Activated CD8-positive, alpha-beta memory T cell treated with anti-CD3 and anti-CD28 coated beads for 48 hours (primary cell): ENCODE results near the gene TPM2.
A peak's percentile ranks its signal among the peaks of the same experiment; 100 is the strongest.
"Not testable (repeated sequence)": the region's sequence is repeated elsewhere in the genome, so short reads cannot be mapped to it uniquely, and the experiment has no call there.

Source experiments
- DNase-seq, 3 experiments: peaks; one replicate each; pipeline ENCODE4 v3.0.0-alpha.2; 2020; ENCODE audit warnings: low read depth in 2 of 3, low spot score in 2 of 3

The TPM2 gene

DNA sequence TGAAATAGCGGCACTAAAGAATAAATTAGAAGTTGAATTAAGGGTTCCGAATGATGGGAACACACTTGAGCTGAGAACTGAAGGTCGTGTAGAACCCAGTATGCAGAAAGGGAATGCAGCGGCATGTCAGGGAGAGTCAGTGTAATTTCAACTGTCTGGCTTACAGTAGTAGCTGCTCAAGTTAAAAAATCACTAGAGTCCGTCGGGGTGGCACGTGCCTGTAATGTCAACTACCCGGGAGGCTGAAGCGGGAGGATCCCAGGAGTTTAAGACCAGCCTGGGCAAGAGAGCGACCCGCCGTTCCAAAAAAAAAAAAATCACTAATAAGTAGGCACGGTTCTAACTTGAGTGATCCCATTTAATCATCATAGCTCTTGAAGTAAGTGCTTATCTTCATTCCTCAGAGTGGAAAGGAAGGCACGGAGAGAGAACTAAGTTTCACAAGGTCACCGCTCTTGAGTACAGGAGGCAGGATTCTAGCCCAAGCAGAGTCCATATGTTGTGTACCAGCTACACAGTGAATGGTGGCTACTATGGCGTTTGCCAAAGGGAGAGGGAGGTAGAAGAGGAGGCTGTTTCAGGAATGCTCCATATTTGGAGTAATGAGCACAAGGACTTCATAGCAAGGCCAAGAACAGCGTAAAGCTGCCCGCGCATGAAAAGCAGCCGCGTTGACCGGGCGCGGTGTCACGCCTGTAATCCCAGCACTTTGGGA, 32.7 kb downstream of the TPM2 start:
- DNase-seq, result no peak

DNA sequence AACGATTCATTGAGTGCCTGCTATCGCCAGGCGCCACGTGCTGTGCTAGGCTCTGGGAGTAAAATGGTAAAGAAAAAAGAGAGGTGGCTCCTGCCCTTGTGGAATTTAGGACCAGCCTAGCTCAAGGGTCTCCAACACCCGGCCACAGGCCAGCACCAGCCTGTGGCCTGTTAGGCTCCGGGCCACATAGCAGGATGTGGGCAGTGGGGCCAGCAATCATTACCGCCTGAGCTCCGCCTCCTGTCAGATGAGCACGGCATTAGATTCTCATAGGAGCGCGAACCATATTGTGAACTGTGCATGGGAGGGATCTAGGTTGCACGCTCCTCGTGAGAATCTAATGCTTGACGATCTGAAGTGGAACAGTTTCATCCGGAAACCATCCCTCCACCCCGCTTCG, 33.4 kb downstream of the TPM2 start:
- no peak for DNase-seq

DNA sequence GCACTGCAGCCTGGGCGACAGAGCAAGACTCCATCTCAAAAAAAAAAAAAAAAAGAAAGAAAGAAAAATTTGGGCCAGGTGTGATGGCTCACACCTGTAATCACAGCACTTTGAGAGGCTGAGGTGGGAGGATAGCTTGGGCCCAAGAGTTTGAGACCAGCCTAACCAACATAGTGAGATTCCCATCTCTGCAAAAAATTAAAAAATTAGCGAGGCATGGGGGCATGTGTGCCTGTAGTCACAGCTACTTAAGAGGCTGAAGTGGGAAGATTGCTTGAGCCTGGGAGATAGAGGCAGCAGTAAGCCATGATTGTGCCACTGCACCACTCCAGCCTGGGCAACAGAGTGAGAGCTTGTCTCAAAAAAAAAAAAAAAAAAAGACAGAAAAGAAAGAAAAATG, 36.1 kb downstream of the TPM2 start:
- no peak for DNase-seq

DNA sequence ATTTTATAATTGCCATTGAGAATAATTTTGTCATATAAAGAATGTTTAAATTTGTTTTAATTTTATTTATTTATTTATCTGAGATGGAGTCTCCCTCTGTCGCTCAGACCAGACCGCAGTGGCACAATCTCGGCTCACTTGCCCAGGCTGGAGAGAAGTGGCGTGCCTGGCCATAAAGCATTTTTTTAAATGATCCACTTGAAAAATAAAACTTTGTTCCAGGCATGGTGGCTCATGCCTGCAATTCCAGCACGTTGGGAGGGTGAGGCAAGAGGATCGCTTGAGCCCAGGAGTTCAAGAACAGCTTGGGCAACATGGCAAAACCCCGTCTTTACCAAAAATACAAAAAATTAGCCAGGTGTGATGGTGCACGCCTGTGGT, 36.9 kb downstream of the TPM2 start:
- DNase-seq, result no peak

DNA sequence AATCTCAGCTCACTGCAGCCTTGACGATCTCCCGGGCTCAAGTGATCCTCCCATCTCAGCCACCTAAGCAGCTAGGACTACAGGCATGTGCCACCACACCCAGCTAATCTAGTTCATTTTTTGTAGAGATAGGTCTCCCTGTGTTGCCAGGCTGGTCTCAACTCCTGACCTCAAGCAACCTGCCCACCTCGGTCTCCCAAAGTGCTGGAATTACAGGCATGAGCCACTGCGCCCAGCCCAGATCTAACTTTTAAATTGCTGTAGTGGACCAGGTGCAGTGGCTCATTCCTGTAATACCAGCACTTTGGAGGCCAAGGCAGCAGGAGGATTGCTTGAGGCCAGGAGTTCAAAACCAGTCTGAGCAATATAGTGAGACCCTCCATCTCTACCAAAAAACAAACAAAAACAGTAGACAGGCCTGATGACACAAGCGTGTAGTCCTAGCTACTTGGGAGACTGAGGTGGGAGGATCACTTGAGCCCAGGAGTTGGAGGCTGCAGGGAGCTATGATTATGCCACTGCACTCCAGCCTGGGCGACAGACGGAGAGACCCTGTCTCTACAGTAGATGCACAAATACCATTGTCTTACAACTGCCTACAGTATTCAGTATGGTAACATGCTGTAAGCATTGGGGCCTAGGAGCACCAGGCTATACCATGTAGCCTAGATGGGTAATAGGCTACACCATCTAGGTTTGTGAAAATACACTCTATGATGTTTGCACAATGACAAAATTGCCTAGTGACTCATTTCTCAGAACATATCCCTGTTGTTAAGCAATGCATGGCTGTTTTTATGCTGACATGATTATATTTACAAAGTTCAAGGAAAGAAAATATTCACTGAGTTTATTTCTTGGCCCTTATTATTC, 37.5 kb downstream of the TPM2 start:
- no peak for DNase-seq

DNA sequence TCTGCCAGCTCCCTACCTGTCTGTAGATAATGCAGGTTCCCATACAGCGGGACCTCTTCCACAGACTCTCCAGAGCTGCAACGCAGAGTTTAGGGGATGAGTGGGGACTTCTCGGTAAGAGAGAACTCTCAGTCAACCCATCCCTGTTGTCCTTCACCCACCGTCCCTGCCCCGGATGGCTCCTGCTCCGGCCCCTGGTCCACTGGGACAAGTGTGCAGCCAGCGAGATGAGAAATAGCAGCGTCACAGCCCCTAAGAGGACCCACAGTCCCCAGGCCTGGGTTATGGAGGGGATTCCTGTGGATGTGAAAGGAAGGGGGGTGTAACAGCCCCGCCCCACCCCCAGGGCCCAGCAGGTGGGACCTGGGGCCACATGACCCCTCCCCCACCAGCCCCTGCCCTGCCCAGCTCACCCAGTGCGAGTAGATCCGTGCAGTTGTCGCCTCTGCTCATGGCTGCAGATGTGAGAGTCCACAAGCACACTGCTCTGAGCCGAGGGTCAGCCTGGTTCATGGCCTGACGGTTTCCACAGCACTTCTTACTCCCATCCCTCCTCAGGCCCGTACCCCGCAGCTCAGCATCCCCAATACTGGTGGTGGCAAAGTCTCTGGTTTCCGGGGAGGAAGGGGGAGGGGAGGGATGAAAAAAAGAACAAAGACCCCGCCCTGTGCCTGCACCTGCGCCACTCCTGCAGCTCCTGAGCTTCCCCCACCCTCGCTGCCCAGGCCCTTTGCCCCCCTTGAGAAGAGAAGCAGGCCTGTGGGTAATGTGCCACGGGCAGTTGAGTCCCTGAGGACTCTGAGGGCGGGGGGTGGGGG, 39.2 kb downstream of the TPM2 start, which contains the start of gene SIT1:
TSS of gene SIT1 (minus strand) at position 591 of the 818 bp plus-strand sequence. CDS start at position 513, 78 bp downstream.
- DNase-seq, result no peak

DNA sequence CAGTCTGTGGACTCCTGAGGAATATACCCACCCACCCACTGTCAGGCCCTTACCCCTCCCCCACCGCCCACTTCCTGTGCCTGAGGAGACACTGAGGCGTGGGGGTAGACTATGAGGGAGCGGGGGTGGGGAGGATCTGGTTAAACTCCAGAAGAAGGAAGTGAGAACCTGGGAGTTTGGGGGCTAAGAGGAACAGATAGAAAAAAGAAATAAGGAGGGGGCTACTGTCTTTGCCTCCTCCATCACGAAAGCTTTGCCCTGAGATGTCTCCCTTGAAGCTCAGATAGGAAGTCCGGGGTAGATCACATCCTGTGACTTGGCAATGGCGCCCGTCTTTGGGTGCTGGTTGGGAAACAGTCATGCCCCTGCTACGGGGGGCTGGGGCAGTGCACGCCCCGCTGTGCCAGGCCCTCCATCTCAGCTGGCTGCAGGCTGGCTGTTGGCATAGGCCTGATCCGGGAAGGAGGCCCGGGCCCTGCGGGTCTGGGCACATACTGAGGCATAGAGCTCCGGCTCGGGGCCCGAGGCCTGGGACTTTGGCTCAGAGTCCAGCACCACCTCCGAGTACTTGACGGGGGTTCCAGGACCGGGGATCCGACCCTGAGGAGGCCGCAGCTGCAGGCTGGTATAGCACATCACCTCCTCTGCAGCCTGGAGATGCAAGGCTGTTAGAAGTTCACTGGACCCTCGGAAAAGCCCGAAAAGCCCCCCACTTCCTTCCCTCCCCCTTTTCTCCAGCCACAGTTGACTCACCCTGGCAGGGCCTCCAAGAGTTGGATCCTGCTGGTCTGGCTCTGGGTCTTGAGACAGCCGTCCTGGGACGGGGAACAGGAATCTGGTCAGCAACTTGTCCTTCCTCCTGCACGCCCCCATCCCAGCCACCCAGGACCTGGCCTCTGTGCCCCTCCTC, 40.0 kb downstream of the TPM2 start:
- DNase-seq, result peak in 1 of 3 experiments; percentile 32

DNA sequence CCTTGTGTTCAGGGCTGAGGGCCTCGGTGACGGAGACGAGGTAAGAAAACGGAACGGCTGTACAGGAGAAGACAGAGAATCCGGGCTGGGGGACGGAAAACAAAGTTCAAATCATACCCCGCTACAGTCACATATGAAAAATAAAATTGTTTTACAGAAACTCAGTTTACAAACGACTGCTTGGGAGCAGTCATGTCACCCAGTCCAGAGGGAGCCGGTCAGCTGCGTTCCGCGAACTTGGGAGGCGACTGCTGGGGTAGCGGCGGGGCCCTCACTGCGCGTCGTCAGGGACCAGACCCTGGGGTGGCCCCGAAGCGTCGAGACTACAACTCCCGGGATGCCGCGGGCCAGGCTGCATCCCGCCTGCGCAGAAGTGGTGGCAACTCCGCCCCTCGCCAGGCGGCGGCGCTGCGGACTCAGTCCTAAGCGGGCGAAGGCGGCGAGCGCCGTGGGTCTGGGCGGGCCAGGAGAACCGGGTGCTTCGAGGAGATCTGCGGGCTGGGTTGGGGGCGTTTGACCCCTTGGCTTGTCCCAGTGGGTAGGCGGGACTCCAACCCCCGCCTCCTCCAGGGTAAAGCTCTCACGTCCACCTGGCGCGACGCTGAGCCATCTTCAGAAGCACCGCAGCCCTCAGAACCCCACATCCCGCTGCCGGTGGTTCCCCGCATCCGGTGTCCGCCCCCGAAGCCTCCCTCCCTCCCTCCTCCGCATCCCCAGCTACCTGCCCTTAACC, 43.0 kb downstream of the TPM2 start:
- peak; percentile 82 to 84 (median 83) for DNase-seq

DNA sequence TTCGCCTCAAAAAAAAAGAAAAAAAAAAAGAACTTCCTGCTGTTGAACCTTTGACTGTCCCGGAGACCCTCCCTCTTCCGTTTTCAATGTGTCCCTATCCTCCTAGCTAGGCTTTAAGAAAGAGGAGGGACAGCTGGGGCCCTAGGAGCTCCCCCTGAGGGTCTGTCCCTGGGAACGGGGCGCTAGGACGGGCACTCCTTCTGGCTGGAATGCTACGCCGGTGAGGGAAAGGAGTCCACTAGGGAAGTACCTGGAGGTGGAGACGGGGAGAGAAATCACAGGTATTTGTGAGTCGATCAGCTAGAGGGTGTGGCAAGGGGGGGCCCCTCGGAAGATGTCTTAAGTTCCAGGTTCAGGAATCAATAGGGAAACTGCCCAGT, 43.6 kb downstream of the TPM2 start:
- no peak for DNase-seq

DNA sequence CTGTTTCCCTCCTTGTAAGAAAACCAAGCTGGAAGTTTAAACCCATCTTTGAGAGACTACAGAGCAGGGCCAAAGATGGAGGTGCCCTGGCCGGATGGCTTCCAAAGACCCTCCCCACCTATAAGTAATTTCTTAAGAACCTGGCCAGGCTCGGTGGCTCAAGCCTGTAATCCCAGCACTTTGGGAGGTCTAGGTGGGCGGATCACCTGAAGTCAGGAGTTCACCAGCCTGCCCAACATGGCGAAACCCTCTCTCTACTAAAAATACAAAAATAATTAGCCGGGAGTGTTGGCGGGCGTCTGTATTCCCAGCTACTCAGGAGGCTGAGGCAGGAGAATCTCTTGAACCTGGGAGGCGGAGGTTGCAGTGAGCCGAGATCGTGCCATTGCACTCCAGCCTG, 44.0 kb downstream of the TPM2 start:
- not testable (repeated sequence) for DNase-seq

DNA sequence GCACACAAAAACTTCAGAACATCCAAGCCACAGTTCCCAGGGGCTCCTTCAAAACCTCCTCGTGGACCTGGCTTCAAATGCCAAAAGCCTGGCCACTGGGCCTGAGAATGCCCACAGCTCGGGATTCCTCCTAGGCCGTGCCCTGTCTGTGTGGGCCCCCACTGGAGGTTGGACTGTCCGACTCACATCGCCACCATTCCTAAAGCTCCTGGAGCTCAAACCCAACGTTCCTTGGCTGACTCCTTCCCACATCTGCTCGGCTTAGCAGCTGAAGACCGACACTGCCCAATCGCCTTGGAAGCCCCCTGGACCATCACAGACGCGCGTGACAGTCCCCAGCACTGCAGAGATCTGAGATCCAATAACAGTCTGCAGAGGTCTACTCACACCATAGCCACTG, 46.7 kb downstream of the TPM2 start:
- no peak for DNase-seq

DNA sequence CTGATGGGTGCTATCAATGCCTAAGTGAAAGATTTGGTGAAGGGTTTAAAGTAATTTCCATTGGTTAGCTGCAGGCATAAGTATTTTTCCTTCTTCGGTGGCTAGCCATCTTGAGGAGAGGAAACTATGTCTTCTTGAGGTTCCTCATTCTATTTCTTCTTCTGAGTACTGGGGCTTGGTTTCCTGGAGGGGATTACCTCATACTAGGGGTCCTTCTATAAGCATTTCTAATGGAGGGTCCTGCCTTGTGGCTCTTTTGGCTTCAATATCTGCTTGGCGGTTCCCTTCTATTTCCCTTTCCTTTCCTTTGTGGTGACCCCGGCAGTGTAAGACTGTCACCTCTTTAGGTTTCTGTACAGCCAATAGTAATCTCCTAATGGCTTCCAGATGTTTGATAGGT, 48.2 kb downstream of the TPM2 start:
- not testable (repeated sequence) for DNase-seq

DNA sequence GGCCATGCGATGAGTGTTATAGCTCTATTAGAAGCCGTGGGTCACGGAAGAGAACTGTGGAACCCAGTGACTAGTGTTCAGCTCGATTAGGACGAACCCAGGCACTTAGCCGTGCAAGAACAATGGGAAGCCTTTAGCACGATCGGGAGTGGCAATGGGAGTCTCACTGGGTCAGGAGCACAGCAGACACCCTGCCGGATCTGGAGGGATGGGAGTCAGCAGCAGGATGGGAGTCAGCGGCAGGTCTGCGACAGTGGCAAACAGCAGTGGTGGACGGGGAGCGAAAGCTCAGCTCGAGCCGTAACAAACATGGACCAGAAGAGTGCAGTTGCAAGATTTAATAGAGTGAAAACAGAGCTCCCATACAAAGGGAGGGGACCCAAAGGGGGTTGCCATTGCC, 49.3 kb downstream of the TPM2 start:
- not testable (repeated sequence) for DNase-seq

DNA sequence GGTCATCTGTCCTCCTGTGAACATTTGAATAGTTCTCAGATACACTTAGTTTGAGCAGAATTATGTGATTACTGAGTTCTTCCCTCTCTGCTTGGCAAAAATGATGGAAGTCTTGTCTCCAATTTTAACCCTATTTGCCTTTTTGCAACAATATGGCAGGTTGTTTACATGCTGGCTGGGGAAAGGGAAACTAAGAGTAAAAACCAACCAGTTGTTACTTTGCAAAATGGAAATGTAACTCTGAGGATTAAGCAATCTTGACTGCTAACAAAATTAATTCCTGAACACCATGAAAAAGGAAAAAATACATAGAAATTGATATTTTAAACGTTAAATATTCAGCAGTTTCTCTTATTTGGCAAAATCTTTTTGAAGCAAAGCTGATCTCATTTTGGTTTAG, 50.1 kb downstream of the TPM2 start:
- no peak for DNase-seq

DNA sequence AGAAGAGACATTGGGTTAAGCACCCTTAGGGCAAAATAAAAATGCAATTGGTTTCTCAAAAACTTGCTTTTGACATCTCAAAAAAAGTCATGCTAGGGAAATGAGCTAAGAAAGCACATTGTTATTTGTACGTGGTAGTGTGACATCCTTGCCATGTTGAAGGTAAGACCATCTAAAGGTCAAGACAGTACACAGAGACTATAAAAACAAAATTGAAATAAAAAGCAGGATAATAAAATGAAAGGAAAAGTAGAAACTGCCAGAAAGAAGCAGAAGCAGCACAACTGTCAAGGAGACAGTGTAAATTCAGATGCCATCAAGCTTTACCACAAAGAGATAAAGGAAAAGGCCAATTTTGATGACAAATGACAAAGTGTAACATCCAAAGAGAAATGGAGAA, 50.5 kb downstream of the TPM2 start:
- not testable (repeated sequence) for DNase-seq

DNA sequence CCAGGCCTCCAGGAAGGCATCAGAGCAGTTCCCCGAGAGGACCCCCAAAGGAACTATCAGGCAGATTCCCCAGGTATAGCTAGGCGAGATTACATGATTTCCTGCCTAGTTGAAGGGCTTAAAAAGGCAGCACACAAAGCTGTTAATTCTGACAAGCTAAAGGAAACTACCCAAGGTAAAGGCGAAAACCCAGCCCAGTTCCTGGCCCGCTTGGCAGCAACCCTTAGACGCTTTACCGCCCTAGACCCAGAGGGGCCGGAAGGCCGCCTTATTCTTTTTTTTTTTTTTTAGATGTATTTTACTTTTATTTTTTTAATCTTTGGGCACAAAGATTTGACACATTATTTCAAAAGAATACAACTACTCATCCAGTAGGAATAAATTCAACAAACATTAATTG, 51.0 kb downstream of the TPM2 start:
- not testable (repeated sequence) for DNase-seq

DNA sequence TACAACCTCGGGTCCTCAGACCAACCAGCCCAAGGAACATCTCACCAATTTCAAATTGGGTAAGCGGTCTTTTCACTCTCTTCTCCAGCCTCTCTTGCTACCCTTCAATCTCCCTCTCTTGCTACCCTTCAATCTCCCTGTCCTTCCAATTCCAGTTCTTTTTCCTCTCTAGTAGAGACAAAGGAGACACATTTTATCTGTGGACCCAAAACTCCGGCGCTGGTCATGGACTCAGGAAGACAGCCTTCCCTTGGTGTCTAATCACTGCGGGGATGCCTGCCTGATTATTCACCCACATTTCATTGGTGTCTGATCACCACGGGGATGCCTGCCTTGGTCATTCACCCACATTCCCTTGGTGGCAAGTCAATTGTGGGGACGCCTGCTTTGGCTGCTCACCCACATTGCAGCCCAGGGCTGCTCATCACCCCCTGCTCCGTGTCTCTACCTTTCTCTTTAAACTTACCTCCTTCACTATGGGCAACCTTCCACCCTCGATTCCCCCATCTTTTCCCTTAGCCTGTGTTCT, 52.2 kb downstream of the TPM2 start:
- not testable (repeated sequence) for DNase-seq

DNA sequence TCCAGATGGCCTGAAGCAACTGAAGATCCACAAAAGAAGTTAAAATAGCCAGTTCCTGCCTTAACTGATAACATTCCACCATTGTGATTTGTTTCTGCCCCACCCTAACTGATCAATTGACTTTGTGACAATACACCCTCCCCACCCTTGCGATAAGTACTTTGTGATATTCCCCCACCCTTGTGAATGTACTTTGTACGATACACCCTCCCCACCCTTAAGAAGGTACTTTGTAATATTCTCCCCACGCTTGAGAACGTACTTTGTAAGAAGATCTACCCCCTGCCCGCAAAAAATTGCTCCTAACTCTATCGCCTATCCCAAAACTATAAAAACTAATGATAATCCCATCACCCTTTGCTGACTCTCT, 52.9 kb downstream of the TPM2 start:
- not testable (repeated sequence) for DNase-seq

DNA sequence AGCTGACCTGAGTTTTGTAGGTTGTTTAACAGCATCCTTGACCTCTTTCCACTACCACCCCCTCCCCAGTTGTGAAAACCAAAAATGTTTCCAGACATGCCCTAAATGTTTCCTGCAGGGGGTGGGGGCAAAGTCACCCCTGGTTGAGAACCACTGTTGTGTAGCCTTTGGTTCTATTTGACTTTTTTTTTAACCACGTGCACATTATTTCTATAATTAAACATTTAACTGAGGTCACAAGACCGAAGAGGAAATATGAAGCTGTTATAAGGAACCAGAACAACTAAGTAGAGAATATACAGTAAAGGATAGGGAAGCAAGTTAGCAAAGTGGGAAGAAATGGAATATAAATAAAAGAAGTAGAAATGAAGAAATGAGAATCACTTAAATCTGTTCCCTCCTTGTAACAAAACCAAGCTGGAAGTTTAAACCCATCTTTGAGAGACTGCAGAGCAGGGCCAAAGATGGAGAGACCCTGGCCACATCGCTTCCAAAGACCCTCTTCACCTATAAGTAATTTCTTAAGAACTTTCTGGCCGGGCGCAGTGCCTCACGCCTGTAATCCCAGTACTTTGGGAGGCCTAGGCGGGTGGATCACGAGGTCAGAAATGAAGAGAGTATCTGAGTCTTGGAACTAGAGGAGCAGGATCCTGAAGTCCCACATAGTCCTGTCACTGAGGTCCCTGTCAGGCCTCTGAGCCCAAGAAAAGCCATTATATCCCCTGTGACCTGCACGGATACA, 53.4 kb downstream of the TPM2 start:
- DNase-seq, result no peak
